ENCODE results near the gene SAP30BP.

The SAP30BP gene

DNA sequence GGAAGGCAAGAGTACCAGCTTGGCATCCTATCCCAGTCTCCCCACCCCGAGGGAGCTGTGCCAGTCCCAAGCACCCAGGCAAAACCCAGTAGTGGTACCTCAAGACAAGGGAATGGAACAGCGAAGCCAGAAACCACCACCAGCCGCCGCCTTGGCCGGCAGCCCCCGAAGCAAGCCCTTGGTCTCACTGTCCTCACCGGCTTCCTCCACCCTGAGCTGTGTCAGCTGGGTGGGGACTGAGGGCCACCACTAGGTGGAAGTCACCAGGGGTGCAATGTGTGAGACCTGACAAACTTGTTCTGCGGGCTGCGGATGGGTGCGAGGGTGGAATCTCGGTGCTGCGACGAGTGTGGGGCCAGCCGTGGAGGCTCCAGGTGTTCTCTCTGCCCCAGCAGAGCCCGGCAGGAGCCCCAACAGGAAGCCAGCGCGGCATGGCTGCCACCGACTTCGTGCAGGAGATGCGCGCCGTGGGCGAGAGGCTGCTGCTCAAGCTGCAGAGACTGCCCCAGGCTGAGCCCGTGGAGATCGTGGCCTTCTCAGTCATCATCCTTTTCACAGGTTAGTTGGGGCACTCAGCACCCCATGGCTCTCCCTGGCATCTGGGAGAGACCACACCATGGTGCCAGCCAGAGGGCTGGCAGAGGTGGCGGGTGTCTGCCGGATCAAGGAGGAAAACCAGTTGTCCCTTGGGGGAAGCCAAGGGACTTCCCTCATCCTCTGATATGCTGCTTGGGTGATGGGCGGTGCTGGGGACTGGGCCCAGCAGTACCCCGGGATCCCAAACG, 27.2 kb upstream of the SAP30BP start:
- no peaks in the 10 kb centered on the region for H3K27me3 Mint-ChIP-seq
- H3K4me3 Mint-ChIP-seq, result no peak overlapping the region
- ATAC-seq (no peak), DNase-seq (no peak)
- no peak overlapping the region for H3K27ac Mint-ChIP-seq
- H3K9me3 Mint-ChIP-seq, result no peaks in the 10 kb centered on the region
- no peaks in the 10 kb centered on the region for H3K4me1 Mint-ChIP-seq

DNA sequence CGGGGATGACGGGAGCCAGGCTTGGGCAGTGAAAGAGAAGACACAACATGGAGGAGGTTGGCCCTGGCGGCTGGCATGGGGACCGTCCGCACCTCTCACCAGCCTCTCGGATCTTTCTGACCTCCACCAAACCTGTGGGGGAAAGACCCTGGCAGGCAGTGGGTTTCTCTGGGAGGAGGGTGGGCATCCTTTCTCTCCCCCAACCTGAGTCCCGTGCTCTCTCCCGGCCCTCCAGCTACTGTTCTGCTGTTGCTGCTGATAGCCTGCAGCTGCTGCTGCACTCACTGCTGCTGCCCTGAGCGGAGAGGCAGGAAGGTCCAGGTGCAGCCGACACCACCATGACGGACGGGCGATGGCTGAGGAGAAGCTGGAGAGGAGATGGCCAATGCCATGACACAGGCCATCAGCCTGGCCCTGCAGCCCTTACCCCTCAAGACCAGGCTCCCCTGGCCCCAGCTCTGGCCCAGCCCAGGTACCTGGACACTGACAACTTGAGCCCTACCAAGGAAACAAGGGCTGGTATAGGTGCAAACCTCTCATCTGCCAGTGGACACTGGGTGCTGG, 26.5 kb upstream of the SAP30BP start:
- Mint-ChIP-seq H3K27me3 (no peaks in the 10 kb centered on the region), H3K4me1 (peaks cover under 1% of the 10 kb centered on the region), H3K4me3 (no peak overlapping the region), H3K27ac (no peak overlapping the region), H3K9me3 (no peaks in the 10 kb centered on the region)
- ATAC-seq (no peak), DNase-seq (no peak)

DNA sequence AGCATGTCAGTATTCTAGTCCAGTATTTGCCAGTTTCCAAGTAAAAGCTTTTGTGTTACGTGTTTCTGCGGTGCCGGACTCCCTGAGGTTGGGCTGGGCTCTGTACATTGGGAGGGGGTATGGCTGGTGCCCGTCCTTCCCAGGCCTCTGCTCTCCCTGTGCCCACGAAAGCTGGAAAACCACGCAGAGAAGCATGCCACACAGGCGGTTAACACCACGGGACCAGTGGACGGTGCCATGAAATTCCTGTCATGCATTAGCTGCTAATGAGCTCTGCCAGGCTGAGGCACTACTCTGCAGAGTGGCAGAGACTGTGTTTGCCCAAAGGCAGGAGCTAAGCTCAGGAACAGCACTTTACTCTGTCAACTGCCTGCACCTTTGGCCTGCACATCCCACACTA, 25.8 kb upstream of the SAP30BP start:
- H3K4me3 Mint-ChIP-seq, result no peak overlapping the region
- H3K9me3 Mint-ChIP-seq, result no peaks in the 10 kb centered on the region
- H3K27me3 Mint-ChIP-seq, result no peaks in the 10 kb centered on the region
- peaks cover 8% of the 10 kb centered on the region for H3K4me1 Mint-ChIP-seq
- DNase-seq, result no peak
- no peak overlapping the region for H3K27ac Mint-ChIP-seq
- no peak for ATAC-seq

DNA sequence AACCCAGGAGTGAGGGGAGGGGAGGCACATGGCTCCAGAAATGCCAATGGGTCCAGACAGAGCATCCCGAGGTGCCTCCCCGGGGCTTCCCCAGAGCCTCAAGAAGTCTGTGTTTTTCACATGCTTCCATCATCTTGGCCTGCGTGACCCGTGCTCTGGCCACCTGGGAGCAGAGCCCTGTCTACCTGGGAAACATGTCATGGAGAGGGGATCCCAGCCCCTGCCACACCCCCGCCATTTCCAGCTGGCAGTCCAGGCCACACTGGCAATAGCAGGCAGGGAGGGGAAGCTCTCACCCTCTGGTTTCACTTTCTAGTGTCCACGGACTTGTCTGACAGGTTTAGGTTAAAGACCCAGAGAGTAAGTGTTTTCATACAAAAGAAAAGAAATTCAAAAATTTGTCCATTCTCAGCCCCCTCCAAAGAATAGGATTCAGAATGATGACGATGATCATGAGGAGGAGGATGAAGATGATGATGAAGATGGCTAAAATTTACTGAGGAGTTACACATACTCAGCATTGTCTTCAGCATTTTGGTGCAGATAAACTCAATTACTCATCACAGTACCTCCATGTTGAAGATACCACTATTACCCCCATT, 24.9 kb upstream of the SAP30BP start:
- H3K27me3 Mint-ChIP-seq, result no peaks in the 10 kb centered on the region
- DNase-seq (no peak), ATAC-seq (no peak)
- no peak overlapping the region for H3K27ac Mint-ChIP-seq
- no peak overlapping the region for H3K4me3 Mint-ChIP-seq
- H3K4me1 Mint-ChIP-seq, result peaks cover 13% of the 10 kb centered on the region
- no peaks in the 10 kb centered on the region for H3K9me3 Mint-ChIP-seq

DNA sequence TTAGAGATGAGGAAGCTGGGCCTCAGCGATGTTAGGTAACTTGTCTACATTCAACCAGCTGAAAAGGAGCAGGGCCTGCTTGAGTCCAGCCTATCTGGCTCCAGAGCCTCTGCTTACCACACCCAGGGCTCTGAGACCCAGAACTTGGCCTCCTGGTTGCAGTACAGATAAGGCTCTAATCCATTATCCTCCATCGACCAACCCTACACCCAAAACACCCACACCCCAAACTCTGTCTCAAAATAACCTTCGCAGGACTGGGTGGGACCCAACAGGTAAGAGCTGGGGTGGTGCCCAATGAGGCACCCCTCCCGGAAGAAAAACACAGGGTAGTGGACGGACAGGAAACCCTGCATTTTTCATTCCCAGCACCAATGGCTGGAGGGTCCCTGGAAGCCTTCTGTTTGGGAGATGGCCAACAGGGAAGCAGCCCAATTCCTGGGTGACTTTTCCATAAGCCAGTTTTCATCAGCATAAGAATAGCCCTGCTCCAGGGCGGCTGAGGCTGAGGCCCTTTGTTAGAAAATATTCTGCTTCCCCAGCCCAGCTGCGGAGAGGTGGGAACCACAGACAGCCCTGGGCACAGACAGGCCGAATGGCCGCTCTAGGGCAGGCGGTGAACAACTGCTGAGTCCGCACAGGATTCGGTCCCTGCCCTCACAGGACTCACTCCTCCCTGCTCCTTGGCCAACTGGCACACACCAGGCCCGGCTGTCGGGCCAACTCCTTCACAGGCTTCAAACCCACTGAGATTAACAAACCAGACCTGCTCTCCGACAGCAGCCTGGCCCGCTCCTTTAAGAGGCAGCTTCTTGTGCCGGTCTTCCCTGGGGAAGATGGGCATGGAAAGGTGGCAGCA, 24.1 kb upstream of the SAP30BP start:
- DNase-seq, result no peak
- H3K9me3 Mint-ChIP-seq, result no peaks in the 10 kb centered on the region
- peak overlapping the region in 1 of 2 donors; percentile 54 for H3K27ac Mint-ChIP-seq
- H3K4me3 Mint-ChIP-seq, result no peak overlapping the region
- H3K4me1 Mint-ChIP-seq, result peaks cover 13% of the 10 kb centered on the region
- no peak for ATAC-seq
- H3K27me3 Mint-ChIP-seq, result no peaks in the 10 kb centered on the region

DNA sequence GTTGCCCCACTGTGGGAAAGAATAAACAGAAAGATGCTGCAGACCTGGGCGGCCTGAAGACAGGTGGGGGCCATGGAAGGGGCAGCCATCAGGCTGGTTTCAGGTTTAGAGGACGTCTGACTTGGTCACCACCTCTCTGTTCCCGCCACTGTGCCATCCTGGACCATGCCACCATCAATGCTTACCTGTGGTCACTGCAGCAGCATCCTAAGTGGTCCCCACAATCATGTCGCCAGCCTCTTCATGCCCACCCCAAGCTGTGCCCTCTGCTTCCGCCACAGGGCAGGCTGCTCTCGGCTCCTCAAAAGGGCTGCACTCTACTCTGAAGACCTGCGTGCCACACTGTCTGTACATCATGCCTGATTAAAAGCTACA, 23.5 kb upstream of the SAP30BP start:
- ATAC-seq (no peak), DNase-seq (no peak)
- H3K4me3 Mint-ChIP-seq, result no peak overlapping the region
- H3K4me1 Mint-ChIP-seq, result peaks cover 13% of the 10 kb centered on the region
- H3K27me3 Mint-ChIP-seq, result no peaks in the 10 kb centered on the region
- no peaks in the 10 kb centered on the region for H3K9me3 Mint-ChIP-seq
- no peak overlapping the region for H3K27ac Mint-ChIP-seq

DNA sequence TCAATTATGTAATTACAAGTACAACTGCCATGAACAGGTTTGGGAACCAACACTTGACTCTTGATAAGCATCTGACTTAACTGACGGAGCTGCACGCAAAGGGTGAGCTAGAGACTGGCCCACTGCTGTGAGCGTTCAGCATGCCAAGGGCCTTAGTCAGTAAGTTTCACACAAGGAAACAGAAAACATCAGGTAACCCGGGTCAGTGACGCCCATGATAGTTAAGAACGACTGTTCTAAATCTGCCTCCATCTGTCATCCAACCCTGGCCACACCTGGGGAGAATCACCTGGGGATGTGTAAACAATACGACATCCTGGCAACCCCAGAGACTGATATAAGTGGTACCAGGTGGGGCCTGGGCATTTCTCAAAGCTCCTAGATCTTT, 21.6 kb upstream of the SAP30BP start:
- no peak overlapping the region for H3K27ac Mint-ChIP-seq
- DNase-seq, result no peak

DNA sequence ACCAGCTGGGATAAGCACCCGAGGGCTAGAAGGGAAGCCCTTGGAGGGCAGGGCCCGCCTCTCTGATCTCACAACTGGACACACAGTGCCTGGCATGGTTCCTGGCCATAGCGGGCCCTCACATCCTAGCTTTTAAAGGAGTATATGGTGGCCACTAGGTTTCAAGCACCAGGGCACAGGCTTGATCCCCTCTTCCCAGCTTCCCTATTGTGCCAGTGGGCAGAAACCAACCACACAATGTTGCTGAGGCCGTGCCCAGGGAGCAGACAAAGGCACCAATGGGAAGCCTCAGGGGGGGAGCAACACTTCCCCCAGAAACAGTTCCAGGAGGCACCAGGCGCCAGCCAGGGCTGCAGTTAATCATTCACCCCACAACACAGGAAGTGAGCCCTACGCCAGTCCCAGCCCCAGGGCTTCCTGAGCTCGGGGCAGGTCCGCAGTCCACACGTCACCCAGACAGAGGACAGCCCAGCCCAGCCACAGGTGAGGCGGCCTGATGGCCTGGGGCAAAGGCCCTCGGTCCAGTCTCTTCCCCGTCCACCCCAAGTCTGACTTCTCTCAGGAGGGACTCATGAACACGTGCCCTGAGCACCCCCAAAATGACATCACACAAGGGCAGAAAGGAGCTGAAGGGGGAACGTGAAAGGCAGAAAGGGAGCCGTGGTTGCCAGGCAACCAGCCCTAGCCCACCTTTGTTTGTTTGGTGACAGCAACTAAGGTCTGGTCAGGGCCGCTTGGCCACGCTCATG, 21.1 kb upstream of the SAP30BP start:
- ATAC-seq (peak; percentile 76), DNase-seq (no peak)
- H3K4me3 Mint-ChIP-seq, result peak overlapping the region in 1 of 2 donors; percentile 44
- H3K27ac Mint-ChIP-seq, result peak overlapping the region; percentile 65 to 71
- peaks cover 13% of the 10 kb centered on the region for H3K4me1 Mint-ChIP-seq
- no peaks in the 10 kb centered on the region for H3K27me3 Mint-ChIP-seq
- H3K9me3 Mint-ChIP-seq, result no peaks in the 10 kb centered on the region

More for the DNA sequence above, 21.6 kb upstream of the SAP30BP start:
- Mint-ChIP-seq H3K9me3 (no peaks in the 10 kb centered on the region), H3K4me3 (no peak overlapping the region), H3K4me1 (peaks cover 13% of the 10 kb centered on the region), H3K27me3 (no peaks in the 10 kb centered on the region)
- no peak for ATAC-seq

DNA sequence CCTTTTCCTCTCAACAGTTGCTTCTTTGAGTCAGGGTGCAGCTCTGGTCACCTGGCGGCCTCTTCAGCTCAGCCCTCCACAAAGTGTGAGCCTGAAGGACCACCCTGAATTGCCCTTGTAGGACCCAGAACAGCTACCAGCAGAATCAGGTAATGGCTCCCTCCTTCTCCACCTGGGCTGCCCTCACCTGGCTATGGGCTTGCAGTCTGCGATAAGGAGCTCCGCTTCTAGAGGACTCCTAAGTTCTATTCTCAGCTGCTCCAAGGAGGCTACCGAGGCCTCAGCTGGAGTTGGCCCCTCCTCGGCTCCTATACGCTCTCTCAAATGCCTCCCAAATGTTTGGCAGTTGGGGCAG, 20.5 kb upstream of the SAP30BP start:
- ATAC-seq (no peak), DNase-seq (no peak)
- Mint-ChIP-seq H3K27me3 (no peaks in the 10 kb centered on the region), H3K4me3 (no peak overlapping the region), H3K9me3 (no peaks in the 10 kb centered on the region), H3K4me1 (peaks cover 13% of the 10 kb centered on the region), H3K27ac (no peak overlapping the region)

DNA sequence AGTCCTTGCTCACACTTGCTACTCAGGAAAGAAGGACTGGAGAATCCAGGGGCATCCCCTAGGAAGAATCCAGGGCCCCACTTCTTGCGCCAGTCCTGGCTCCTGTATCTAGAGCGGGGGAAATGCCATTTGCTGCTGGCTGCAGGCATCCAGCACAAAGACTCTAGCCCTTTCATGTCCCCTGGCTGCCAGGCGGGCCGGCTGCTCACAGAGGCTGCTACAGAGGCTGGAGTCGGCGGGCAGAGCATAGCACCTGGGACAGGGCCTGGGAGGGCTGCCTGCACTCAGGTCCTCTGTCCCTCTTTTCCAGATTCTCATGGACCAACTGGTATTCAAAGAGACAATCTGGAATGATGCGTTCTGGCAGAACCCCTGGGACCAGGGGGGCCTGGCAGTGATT, 20.1 kb upstream of the SAP30BP start:
- DNase-seq, result no peak
- no peaks in the 10 kb centered on the region for H3K27me3 Mint-ChIP-seq
- ATAC-seq, result no peak
- H3K4me3 Mint-ChIP-seq, result no peak overlapping the region
- H3K27ac Mint-ChIP-seq, result no peak overlapping the region
- H3K4me1 Mint-ChIP-seq, result peaks cover 13% of the 10 kb centered on the region
- H3K9me3 Mint-ChIP-seq, result no peaks in the 10 kb centered on the region

DNA sequence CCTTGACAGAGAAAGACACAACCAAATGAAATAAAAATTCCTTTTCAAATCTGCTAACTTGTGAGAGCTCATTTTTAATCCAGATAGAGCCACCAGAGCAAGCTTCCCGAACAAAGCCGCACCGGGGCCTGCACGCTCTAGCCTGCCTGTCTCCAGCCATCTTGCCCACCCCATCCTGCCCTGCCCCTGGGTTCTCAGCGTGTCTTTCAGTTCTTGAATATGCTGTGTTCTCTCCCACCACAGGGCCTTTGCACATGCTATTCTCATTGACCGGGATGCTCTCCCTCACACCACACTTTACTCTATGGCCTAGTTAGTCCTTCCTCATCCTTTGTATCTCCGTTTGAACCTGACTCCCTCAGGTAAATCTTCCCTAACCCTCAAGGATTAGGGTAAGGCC, 19.2 kb upstream of the SAP30BP start:
- Mint-ChIP-seq H3K4me3 (no peak overlapping the region), H3K27me3 (no peaks in the 10 kb centered on the region), H3K9me3 (no peaks in the 10 kb centered on the region), H3K27ac (peak overlapping the region in 1 of 2 donors; percentile 55), H3K4me1 (peaks cover 19% of the 10 kb centered on the region)
- no peak for DNase-seq
- ATAC-seq, result no peak

DNA sequence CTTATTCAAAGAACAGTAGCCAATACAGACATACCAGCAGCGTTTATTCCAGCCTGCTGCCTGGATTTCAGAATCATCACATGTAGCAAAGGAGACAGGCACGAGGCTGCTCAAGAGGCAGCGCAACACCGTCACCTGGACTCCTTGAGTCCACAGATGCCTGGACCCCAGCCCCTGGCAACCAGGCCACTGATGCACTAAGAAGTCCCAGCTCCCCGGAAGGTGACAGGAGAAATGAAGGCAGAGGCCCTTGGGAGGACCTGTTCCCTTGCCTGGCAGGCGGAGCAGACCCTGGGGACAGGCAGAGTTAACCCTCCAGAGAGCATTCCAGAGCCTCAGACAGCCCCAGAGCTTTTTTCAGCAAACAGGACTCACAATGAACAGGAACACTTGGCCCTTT, 17.5 kb upstream of the SAP30BP start:
- Mint-ChIP-seq H3K4me3 (no peak overlapping the region), H3K27ac (no peak overlapping the region), H3K9me3 (no peaks in the 10 kb centered on the region), H3K4me1 (peaks cover 21% of the 10 kb centered on the region), H3K27me3 (no peaks in the 10 kb centered on the region)
- no peak for ATAC-seq
- no peak for DNase-seq

DNA sequence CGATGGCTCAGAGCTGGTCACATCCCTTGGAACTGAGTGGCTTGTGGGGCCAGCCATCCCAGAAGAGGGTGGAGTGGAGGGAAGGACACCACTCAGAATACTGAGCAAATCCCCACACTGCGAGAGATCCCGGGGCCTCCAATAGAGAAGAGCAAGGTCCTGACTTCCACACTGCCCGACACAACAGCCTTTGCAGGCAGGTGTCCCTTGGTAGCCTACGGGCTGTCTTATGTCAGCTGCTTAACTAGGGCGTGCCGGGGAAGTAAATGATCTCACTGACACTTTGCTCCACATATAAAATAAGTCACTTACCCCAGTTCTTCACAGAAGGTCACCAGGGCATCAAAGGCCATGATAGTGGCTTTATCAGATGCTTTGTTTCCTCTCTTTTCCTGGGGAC, 16.3 kb upstream of the SAP30BP start:
- no peak for ATAC-seq
- Mint-ChIP-seq H3K27ac (no peak overlapping the region), H3K27me3 (no peaks in the 10 kb centered on the region), H3K4me3 (no peak overlapping the region), H3K9me3 (no peaks in the 10 kb centered on the region), H3K4me1 (peaks cover 18% of the 10 kb centered on the region)
- DNase-seq, result no peak

DNA sequence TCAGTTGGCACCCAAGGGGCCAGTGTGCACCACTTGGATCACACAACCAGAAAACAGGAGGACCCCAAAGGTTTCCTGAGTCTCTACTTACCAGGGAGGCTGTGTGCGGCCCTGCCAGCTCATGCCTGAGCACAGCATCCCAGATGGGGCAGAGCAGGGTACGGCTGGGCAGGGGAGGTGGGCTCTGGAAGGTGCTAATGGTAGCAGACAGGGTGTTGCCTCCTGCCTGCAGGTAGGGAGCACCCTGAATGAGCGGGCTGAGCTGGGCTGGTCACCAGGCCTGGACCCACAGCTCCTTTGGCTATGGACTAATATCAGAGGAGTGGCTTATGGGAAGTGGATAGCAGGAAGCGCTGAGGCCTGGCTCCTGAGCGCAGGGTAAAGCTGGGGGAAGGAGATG, 14.8 kb upstream of the SAP30BP start:
- H3K27me3 Mint-ChIP-seq, result no peaks in the 10 kb centered on the region
- no peak for ATAC-seq
- DNase-seq, result no peak
- H3K9me3 Mint-ChIP-seq, result no peaks in the 10 kb centered on the region
- peak overlapping the region in 1 of 2 donors; percentile 10 for H3K4me3 Mint-ChIP-seq
- H3K4me1 Mint-ChIP-seq, result peaks cover 8% of the 10 kb centered on the region
- peak overlapping the region in 1 of 2 donors; percentile 52 for H3K27ac Mint-ChIP-seq

DNA sequence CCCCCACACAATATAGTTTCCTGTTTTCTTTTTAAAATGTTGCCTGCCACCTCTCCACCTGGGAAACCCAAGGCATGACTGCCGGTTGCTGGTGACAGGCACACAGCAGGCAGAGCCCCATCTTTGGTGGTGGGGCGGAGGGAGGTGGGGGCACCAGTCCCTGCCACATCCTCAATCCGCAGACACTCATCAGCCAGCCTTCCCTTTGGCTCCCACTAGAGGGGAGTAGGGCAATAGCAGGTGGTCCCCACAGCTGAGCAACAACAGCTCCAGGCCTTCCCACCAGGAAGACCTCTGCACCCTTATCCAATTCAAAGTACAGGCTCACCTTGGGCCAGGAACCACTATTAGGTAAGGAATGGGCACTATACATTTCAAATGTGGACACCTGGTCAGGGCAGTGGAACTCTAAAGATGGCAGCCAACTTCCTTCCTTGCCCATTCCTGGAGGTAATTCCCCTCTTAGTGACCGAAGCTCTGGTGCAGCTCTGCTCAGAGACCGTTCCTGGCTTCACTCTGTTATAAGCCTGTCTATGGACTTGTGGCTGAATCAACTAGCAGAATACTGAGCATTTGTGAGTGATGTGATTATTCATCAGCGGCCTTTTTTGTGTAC, 14.1 kb upstream of the SAP30BP start:
- H3K27me3 Mint-ChIP-seq, result no peaks in the 10 kb centered on the region
- H3K9me3 Mint-ChIP-seq, result no peaks in the 10 kb centered on the region
- H3K4me1 Mint-ChIP-seq, result peaks cover 8% of the 10 kb centered on the region
- peak; percentile 73 for ATAC-seq
- H3K27ac Mint-ChIP-seq, result peak overlapping the region in 1 of 2 donors; percentile 73
- DNase-seq, result peak in 1 of 2 donors; percentile 43
- no peak overlapping the region for H3K4me3 Mint-ChIP-seq
